GM20431 (cell line): Measurements from ENCODE around the gene TELO2.

Experiments used
- in situ Hi-C: fragments of 300-500 bp; cut with MseI, MboI; formaldehyde crosslinking; loops from one replicate; pipeline ENCODE4 v1.15.0; 2020; ENCODE audit warnings: low sequenced_read_pairs; ENCODE audit not compliant: unreplicated experiment

Gene TELO2

DNA sequence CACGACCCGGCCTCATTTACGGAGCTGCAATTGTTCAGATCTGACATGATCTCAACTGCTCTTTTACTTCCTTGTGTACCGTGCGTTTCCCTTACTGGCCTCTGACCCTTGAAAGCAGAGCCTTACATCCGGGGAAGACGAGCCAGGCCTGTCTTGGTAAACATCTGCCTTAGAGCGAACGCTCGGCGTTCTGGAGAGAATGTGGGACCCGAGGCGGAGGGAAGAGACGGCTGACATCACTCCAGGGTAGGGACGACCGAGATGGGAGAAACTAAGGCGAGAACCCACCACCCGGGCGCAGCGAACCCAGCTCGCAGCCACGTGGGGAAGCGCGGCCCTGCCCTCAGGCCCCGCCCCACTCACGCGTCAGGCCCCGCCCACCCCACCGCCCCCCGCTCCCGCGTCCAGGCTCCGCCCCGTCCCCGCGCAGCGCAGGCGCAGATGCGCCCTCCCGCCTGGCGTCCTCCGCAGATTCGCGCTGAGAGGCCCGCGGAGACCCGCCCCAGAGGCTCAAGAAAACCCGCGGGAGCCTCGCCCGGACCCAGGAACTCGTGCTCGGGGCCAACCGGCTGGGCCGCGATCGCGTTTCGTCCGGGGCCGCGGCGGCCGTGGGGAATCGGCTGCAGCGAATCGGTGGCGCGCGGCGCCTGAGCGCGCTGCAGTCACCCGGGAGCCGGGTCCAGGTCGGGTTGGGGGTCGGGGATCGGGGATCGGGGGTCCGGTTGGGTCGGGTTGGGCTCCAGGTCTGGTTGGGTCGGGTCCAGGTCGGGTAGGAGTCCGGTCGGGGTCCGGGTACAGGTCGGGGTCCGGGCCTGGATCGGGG, at the start of gene TELO2:
Gene TELO2 (plus strand): TSS at position 438 of the 823 bp plus-strand sequence. CDS start 922 bp downstream, outside the sequence.
- in situ Hi-C loops: no loop called here

DNA sequence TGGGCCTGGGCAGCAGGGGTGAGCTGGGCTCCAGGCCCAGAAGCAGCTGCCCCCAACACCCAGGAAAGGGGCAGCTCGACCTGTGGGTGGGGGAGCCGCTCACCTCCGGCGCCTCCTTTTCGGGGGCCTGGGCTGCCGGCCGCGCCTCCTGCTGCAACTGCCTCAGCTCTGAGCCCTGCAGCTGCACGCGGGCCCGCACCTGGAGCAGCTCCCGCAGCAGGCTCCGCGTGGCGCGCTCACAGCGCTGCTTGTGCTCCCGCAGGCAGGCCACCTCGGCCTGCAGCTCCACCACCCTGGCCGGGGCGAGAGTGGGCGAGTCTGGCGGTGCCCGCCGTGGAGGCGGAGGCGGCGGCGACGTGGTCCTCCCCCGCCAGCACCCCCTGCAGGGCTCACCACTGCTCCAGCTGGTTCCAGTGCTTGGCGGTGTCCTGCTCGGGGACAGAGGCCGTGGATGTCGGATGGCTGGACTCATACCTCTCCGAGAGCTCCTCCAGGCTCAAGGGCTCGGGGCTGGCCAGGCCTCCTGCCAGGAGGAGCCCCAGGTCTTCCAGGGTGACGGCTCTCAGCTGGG, 49.7 kb upstream of the TELO2 start:
- in situ Hi-C loops: no loop called here

DNA sequence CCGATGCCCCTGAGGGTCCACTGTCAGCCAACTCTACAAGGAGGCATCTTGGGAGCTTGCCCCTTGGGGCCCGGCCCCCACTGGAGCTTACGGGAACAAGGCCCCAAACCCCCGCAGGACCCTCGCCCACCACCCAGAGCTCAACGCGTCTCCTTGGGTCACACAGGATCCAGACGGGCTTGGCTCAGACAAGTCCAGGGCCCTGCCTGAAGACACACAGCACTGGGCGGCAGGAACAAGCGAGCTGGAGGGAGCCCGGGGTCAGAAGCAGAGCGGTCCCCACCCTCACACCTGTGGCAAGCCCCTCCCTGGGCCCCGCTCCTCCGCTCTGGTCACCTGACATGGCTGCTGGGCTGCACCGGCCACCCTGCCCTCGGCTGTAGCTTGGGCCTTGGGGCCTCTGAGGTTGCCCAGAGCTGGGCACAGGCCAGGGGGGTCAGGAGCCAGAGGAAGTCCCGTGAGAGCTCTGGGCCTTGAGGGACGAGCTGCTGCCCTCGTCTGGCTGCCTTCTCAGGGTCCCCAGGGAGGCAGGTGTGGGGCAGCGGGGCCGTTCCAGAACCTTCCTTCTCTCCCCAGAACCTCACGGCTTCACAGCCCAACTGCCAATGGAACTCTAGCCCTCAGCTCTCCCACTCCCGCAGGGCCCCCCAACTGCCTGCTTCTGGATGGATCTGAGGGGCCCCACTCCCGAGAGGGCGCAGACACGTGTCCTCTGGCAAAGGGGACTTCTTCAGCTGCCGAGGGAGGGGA, 49.0 kb upstream of the TELO2 start, which contains the start of gene CCDC154:
Gene CCDC154 (minus strand): TSS at position 577 of the 750 bp plus-strand sequence. CDS start 234 bp downstream, at position 343.
- in situ Hi-C loops: no loop called here

DNA sequence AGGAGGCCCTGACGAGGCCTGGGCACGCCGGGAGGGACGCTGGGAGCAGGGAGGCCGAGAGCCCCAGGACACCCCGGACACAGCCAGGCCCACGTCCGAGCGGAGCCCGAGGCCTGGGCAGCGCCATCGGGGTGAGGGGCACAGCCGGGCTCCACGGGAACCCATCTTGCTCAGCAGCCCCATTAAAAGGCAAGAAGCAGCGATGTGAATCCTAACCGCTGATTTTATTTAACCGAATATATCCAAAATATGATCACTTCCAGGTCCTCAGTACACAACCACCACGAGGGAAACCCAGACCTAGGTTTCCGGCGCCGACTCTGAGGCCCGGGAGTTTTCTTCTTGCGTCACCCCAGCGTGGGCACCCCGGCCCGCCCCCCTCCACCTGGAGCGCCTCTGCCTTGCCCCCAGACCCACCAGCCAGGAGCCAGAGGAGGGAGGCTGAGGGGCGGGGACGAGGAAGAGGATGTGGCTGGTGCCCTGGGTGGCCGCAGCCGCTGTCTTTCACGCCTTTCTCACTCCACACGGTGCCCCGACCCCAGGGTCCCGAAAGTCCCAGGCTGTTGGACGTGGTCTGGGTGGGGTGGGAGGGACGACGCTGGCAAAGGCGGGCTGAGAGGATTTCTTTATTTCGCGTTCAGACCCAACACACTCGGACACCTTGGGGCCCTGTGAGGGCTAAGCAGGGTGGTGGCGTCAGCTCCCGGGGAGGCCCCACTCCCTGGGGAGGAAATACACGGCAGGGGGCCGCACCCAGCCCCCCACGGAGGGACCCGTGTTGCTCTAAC, 48.2 kb upstream of the TELO2 start:
- in situ Hi-C loops: no loop called here

DNA sequence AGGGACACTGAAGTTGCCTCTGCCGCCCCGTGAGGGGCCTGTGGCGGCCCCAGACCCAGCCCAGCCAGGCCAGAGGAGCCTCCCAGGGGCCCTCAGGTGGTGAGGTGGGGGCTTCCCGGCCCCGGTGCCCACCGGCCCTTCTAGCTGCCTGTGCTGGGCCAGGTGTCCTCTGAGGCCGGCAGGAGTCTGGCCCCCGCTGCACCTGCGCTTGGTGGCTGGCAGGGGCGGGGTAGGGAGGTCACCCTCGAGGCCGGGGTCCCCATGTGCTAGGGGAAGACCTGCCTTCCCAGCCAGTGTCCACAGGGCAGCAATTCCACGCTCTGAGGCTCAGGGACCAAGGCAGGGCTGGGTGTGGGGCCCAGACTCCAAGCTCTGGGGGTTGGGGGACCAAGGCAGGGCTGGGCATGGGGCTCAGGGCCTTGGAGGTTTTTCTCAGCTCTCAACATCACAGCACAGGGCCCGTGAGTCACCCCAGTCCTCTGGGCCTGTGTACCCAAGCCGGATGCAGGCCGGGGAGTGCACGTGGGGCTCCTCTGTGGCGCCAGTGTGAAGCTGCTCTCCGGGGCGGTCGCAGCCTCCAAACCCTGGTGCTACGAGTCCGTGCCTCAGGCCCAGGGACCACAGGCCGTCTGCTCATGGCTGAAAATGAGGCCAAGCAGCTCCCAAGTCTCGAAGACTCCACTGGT, 47.5 kb upstream of the TELO2 start:
- in situ Hi-C loops: no loop called here

DNA sequence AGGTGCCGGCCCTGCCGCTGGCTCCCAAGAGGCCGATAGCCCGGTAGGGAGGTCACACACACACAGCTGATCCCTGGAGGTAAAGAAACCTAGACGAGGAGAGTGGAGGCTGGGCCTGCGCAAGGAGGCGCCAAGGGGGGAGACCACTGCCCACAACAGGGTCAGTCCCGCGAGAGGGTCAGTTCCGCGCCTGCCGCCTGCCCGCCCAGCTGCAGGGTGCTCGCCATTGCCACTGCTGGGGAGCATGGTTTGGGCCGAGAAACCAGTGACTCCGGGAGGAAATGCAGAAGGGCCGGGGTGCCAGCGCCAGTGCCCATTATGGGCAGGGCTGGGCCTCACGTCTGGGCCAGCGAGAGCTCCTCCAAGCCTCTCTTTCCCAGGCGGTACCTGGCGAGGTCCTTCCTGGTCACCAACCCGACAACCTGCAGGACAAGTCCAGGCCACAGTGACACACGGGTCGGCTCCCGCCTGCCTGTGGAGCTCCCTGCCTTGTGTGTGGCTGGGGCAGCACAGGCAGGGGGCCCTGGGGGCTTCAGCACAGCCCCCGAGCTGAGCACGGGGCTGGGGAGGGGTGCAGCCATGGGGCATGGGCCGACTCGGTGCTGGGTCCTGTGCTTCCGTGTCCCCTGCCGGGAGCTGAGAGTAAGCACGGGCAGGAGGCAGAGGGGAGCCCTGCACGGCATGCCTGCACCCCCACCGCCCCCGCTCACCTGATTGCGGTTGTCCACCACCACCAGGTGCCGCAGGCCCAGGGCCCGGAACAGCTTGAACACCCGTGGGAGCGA, 46.7 kb upstream of the TELO2 start:
- in situ Hi-C loops: no loop called here

DNA sequence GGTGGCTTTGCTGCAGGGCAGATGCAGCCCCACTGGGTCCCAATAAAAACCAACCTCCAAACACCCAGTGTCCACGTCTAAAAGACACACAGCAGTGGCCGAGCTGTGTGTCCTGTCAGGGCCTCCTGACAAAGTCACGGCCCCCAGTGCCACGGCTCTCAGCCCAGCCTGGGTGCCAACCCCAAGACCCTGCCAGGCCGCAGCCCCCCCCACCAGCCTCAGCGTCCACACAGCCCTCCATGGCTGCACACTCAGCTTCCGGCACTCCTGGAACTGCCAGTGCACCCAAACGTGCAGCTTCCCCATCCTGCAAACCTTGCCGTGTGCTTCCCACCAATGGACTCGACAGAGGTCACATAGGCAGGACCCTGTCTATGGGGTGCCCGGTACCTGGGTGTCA, 45.2 kb upstream of the TELO2 start:
- in situ Hi-C loops: no loop called here

DNA sequence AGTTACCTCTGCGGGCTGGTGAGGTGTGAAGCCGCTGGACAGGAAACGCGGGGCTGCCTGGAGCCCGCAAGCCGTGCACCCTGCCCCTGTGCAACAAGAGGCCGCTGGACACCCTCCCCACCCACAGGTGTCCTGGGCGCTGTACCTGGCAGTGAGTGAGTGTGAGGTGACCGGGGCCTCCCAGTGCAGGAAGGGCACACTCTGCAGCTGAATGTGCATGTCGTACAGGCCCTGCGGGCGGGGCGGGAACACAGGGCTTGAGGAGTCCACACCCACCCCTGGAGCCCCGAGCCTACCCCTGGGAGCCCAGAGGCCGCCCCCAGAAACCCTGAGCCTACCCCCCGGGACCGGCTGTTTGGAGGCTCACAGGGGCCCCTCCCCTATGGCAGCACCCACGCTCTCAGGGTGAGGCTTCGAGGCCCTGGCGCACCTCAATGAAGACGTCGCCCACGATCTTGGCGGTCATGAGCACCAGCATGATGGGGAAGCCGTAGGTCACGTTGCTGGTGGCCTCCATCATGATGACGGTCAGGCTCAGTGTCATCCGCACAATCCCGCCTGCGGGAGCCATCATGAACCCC, 44.5 kb upstream of the TELO2 start:
- in situ Hi-C loops: no loop called here

DNA sequence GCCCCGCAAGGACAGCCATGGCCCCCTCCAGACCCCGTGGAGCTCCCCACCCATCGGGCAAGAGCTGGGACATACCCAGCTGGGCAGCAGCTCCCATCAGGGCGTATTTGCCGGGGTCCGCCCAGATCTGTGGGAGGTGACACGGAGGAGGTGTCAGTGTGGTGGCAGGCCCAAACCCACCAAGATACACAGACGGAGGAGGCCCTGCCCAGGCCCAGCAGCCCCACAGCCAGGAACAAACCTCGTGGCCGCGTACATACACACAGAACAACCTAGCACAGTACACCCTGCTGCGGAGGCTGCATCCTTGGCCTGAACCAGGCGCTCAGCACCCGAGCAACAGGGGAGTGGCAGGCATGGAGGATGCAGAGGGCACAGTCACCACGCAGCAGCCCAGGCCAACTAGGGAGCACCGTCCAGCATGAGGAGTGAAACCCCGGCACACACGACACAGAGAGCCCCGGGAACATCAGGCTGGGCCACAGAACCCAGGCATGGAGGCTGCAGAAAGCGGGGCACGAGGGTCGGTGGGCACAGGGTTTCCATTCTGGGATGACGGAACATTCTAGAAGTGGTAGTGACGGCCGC, 43.9 kb upstream of the TELO2 start:
- in situ Hi-C loops: no loop called here

DNA sequence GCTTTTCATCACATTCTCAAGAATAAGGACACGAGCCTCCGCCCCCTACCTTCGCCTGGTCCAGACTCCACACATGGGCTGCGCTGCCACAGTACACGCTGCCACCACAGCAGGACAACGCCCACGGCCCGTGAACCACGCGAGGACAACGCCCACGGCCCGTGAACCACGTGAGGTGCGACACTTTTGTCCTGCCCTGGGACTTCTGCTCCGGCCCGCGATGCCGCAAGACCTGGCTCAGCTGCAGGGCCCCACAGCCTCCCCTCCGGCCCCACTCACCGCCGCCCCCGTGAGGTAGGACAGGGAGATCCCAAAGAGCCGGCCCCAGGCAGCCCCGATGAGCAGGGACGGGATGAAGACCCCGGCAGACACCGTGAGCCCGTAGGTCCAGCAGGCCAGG, 42.9 kb upstream of the TELO2 start:
- in situ Hi-C loops: no loop called here

DNA sequence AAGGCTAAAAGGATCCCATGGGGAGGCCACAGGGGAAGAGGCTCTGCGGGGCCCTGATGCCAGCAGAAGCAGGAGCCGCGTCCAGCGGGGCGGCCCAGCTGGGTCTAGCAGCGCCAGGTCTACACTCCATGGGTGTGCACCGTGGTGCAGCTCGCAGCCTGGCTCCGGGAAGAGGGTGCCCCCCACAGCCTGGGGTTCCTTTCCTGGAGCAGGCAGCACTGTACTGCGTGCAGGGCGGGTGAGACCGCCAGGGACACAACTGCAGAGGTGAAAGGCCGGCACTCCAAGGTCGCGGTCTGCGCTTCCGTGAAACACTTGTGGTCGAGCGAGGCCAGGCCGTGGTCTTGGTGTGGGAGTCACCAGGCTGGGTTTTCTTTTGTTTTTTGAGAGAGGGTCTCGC, 42.3 kb upstream of the TELO2 start:
- in situ Hi-C loops: no loop called here

DNA sequence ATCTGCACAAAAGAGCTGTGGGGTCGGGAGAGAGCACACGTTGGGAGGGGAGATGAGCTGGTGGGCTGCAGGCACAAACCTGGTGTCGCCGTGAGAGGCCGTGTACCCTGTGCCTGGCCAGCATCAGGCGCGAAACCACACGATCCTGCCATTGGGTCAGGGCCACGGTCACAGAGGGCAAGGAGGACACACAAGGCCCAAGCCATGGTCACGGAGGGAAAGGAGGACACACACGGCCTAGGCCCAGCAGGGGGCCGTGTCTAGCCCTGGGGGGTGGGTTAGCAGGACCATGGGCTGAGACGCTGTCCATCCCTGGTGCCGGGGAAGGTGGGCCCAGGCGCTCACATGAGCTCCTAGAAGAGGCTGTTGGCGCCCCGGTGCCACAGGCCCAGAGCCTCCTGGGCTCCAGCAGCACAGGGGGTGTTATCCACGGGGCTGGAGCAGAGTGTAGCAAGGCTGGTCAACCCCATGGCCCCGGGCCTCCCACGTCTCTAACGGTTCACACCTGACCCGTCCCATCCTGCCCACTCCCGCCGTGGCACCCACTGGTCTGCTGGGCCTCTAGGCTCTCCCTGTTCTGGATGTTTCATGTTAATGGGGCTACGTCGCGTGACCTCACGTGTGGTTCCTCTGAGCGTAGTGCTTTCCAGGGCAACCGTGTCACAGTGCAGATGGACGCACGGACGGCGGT, 41.3 kb upstream of the TELO2 start:
- in situ Hi-C loops: no loop called here

DNA sequence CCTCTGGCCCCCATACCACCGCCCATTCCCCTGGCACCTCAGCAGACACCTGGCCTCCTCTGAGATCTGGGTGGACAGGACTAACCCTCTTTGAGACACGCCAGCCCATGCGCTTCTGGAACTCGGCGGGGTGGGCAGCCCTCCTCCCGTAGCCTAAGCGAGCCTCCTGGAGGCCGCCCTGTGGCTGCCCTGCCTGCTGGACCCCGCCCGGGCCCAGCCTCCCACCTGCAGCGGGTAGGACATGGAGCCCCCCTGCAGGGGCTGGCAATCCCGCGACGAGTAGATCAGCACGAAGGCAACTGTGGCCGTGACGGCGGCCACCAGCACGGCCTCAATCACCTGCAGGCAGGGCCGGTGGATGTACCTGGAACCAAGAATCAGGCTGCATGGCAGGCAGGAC, 40.6 kb upstream of the TELO2 start:
- in situ Hi-C loops: no loop called here

DNA sequence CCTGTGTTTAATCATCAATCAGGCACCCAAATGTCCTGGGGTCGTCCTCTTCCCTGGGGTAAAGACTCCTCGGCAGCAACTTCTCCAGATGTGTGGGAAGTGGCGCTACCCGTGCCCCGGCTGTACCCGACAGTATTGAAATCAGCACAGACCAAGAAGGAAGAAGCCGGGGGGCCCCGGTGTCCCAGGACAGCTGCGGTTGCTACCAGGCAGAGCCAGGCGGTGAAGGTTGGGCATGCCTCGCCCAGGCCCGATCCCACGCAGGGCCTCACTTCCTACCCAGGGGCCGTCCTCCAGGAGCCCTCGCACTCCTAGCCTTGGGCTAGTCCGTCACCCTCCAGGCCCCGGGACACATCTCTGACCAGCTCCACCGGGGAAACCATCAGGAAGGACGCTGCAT, 39.8 kb upstream of the TELO2 start:
- in situ Hi-C loops: no loop called here

DNA sequence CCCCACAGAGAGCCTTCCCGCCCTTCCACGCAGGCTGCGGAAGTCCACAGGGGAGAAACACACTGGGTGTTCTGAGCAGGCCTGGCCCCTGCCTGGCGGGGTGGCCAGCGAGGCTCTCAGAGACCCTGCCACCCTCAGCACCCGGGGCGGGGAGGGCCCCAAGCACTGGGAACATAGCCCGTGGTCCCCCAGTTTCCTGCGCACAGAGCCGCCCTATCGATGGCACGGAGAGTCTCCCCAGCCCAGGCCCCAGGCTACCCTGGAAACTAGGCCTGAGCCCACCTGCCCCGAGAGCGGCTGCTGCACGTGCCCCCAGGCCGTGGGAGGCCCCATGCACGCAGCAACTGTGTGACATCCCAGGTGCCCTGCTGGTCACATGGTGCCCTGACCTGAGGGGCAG, 38.6 kb upstream of the TELO2 start:
- in situ Hi-C loops: no loop called here

DNA sequence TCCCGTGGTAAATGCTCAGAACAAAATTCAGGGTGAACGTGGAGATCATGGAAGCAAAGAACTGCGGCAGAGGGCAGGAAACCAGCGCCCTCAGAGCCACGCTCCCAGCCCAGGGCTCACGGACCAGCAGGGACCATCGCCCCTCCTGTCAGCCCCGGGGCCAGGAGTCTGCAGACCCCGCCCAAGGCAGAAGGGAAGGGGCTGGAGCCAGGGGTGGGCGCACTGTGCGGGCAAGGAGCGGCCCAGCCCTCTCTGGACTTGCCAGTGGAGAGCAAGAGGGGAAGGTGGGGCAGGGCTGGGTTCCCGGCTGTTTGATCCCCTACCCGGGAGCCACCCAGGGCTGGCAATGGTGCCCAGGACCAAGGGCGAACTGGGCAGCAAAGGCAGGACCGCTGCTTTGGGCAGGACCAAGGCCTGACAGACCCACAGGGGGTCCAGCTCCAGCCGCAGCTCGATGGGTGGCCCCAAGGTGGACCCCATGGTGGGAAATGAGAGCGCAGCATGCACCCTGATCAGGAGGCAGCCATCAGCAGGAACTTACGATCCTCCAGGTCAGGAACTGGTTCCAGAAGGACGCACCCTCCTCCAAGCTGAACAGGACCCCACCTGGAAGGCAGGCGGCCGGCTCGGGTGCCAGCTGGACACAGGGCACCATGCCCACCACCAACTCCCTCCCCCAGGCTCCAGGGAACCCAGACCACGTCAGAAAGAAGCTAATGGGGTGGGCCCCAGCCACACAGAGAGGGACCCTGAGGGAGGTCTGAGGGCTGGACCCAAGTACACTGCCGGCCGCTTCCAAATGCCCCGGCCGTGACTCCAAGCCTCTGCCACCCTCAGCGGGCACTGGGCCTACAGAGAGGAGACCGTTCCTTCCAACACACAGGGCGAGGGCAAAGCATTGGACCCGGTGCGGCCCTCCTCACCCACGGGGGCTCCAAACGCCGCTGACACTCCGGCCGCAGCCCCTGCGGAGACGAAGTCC, 37.7 kb upstream of the TELO2 start:
- in situ Hi-C loops: no loop called here

DNA sequence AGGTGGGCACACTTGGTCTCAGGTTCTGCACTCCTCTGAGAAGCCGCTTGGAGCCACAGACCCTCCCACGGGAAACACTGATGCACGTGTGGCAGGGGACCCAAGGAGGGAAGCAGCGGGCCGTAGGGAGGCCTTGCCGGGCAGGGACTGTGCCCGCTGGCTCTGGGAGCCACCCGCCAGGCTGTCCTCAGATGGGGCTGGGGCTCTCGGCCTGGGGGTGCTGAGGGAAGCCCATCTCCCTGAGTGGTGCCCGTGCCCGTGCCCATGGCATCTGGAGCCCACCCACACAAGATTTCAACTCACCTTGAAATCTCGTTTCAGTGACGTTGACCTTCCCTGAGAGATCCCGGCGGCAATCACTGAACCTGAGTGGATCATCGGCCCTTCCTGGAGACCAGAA, 36.2 kb upstream of the TELO2 start:
- in situ Hi-C loops: no loop called here
